HG03159 (cell line): ENCODE data around the gene MAPKAP1.
A peak's percentile ranks its signal among the peaks of the same experiment; 100 is the strongest.
"Not testable (repeated sequence)": the region's sequence is repeated elsewhere in the genome, so short reads cannot be mapped to it uniquely, and the experiment has no call there.

ENCODE experiments used
- ATAC-seq: cut with Tn5 transposase; IDR thresholded peaks from one replicate; pipeline ENCODE4 v1.9.1; 2021; ENCODE audit warnings: mild to moderate bottlenecking, moderate library complexity; ENCODE audit not compliant: unreplicated experiment

Gene MAPKAP1

GRCh38 chr9:125421166-125421565, 285.8 kb downstream of the MAPKAP1 start:
- no peak for ATAC-seq

- no peak for ATAC-seq
Observed at GRCh38 chr9:125418404-125418803, 288.6 kb downstream of the MAPKAP1 start.

DNA sequence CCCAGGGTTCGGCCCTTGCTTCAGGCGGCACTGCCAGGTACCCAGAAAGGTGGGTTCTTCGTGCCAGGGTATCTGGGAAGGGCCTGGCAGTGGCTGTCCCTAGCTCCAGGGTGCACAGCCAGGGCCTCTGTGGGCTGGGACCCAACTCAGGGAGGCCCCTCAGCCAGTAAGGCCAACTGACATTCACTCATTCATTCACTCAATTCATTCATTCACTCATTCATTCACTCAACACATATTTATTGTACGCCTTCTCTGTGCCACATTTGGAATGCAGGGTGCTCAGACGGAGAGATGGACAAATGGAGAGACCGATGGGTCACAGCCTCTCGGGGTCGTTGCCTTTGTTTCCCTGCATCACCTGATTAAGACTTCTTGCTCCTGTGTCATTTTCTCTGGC, 290.5 kb downstream of the MAPKAP1 start:
- ATAC-seq, result no peak

GRCh38 chr9:125415583-125416460, 291.2 kb downstream of the MAPKAP1 start:
- no peak for ATAC-seq

GRCh38 chr9:125413579-125413978, 293.4 kb downstream of the MAPKAP1 start:
- no peak for ATAC-seq

GRCh38 chr9:125412166-125412565, 294.8 kb downstream of the MAPKAP1 start:
- no peak for ATAC-seq

- no peak for ATAC-seq
Observed at GRCh38 chr9:125411171-125411756, 295.7 kb downstream of the MAPKAP1 start.

DNA sequence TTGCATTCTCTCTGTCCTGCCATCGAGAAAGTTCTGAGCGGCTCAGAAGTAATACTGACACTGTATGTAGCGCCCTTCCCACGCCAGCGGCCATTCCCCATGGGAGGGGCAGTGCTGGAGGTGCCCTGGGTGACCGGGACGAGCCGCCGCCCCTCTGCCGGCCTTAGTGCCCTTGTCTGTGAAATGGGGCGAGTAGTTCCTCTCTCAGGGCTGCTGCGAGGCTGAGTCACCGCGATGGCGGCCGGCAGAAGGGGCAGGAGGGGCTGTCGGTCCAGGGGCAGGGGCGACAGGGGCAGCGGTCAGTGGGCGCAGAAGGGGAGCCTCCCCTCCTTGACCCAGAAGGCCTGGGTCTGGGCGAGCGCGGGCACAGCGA, 296.5 kb downstream of the MAPKAP1 start:
- ATAC-seq, result no peak

- ATAC-seq, result no peak
Observed at GRCh38 chr9:125409637-125410521, 297.1 kb downstream of the MAPKAP1 start.

GRCh38 chr9:125409217-125409636, 297.8 kb downstream of the MAPKAP1 start:
- no peak for ATAC-seq

- peak; percentile 74 for ATAC-seq
Observed at GRCh38 chr9:125407974-125408900, 298.8 kb downstream of the MAPKAP1 start.

- ATAC-seq, result peak; percentile 11
Observed at GRCh38 chr9:125407432-125407973, 299.5 kb downstream of the MAPKAP1 start.

- no peak for ATAC-seq
Observed at GRCh38 chr9:125406810-125407087, 300.3 kb downstream of the MAPKAP1 start.

- no peak for ATAC-seq
Observed at GRCh38 chr9:125405938-125406809, 300.8 kb downstream of the MAPKAP1 start.

- ATAC-seq, result no peak
Observed at GRCh38 chr9:125404733-125405132, 302.3 kb downstream of the MAPKAP1 start.

GRCh38 chr9:125400725-125401716, 306.0 kb downstream of the MAPKAP1 start:
- no peak for ATAC-seq

GRCh38 chr9:125400232-125400631, 306.8 kb downstream of the MAPKAP1 start:
- not testable (repeated sequence) for ATAC-seq

GRCh38 chr9:125399666-125400065, 307.3 kb downstream of the MAPKAP1 start:
- ATAC-seq, result no peak
